ENCODE data around the gene KRTAP2-4.

GRCh38 chr17:41024697-41025096, 41.0 kb downstream of the KRTAP2-4 start:
- TF ChIP-seq CTCF (IDR thresholded peaks at IDR 0.05; ENCODE audit: insufficient read depth, low read length) (no peak), SPI1 (IDR thresholded peaks at IDR 0.05; ENCODE audit: borderline replicate concordance, low read depth) (no peak), REST (IDR thresholded peaks at IDR 0.05; ENCODE audit: insufficient replicate concordance, low read depth) (no peak), GABPA (IDR thresholded peaks at IDR 0.05; ENCODE audit: low read depth) (no peak), POLR2AphosphoS5 (IDR thresholded peaks at IDR 0.05; ENCODE audit: low read depth) (no peak)

All from HL-60 (cell line).